Stimulated activated memory B cell treated with anti-CD40 and anti-IgM and Interleukin-4, amounts not matched to agents 10 μg/mL and 1 μg/mL and 100 μg/mL, for 72 hours (primary cell): ENCODE data around the gene PTPRN2.

Experiments used
- ATAC-seq: fragments of 150-1000 bp; cut with Tn5 transposase; 2 replicates; pipeline ENCODE4 v1.10.0; 2021
- H3K27ac Mint-ChIP-seq: one replicate; pipeline ENCODE4 v1.8.0; 2022; ENCODE audit warnings: mild to moderate bottlenecking, mixed read lengths
- H3K27me3 Mint-ChIP-seq: one replicate; pipeline ENCODE4 v1.8.0; 2022; ENCODE audit warnings: mixed read lengths
- H3K36me3 Mint-ChIP-seq: one replicate; pipeline ENCODE4 v1.8.0; 2022; ENCODE audit warnings: mixed read lengths
- H3K4me1 Mint-ChIP-seq: one replicate; pipeline ENCODE4 v1.8.0; 2022; ENCODE audit warnings: mixed read lengths
- H3K4me3 Mint-ChIP-seq: one replicate; pipeline ENCODE4 v1.8.0; 2022; ENCODE audit warnings: mild to moderate bottlenecking, moderate library complexity, mixed read lengths
- H3K9me3 Mint-ChIP-seq: one replicate; pipeline ENCODE4 v1.8.0; 2022; ENCODE audit warnings: mixed read lengths

The PTPRN2 gene

DNA sequence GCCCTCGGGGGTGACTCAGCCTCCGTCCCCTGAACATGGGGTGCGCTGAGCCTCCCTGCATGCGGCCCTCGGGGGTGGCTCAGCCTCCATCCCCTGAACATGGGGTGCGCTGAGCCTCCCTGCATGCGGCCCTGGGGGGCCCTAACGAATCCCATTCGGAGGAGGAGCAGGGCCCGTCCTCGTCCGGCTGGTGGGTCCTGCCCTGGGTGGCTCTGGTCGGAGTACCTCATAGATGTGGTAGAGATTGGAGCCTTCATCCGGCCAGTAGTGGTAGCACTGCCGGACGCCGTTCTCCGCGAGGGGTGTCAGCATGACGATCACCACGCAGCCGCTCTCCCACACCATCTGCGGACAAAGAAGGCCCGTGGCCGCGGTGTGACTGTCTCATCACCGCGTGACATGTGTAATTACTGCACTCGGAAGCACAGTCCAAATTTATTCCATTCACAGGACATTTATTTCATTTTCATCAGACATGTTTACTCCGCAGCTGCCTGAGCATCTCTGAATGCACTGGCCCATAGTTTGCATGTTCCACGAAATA is 1009.8 kb downstream of the PTPRN2 start:
- Mint-ChIP-seq H3K27ac (no peak overlapping the region), H3K36me3 (no peaks in the 10 kb centered on the region), H3K27me3 (no peaks in the 10 kb centered on the region), H3K4me3 (no peak overlapping the region), H3K9me3 (no peaks in the 10 kb centered on the region), H3K4me1 (peaks cover 7% of the 10 kb centered on the region)
- ATAC-seq: peak; percentile 37

DNA sequence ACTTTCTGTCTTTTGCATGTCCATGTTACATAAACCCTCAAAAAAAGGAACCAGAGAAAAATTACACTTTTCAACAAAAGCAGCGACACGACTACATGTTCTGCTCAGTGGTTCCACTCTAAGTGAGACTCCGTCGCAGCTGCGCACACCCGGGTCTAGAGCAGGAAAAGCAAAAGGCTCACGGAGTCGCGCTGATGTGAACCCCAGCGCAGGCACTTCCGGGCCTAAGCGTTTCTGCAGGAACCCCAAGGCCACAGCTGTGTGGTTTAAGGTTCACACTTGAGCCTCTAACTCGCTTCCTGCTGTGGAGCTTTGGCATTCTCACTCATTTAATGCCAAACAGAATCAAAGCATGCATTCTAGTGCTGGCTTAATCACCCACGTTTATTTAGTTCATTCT is 1010.6 kb downstream of the PTPRN2 start:
- H3K4me1 Mint-ChIP-seq: peaks cover 7% of the 10 kb centered on the region
- H3K36me3 Mint-ChIP-seq: no peaks in the 10 kb centered on the region
- ATAC-seq: no peak
- H3K9me3 Mint-ChIP-seq: no peaks in the 10 kb centered on the region
- peak overlapping the region; percentile 75 for H3K27ac Mint-ChIP-seq
- H3K4me3 Mint-ChIP-seq: peak overlapping the region; percentile 75
- H3K27me3 Mint-ChIP-seq: no peaks in the 10 kb centered on the region

DNA sequence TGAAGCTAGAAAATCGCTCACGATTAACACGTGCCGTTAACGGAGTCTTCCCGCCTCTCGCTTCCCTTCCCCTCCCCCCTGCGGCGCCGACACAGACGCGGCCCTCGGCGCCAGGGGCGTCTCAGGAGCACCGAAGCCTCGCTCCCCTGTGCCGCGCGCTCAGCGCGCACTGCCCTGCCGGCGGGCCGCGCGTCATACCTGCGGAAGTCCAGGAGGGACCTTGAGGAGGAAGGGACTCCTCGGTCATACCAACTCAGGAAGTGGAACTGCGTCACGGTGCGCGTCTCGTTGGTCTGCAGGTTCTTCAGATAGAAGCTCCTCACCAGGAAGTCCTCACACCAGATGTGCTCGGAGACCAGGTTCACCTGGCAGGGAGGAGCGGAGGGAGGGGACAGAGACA is 1011.2 kb downstream of the PTPRN2 start:
- peak overlapping the region; percentile 75 for H3K4me3 Mint-ChIP-seq
- no peaks in the 10 kb centered on the region for H3K36me3 Mint-ChIP-seq
- H3K27me3 Mint-ChIP-seq: no peaks in the 10 kb centered on the region
- peak; percentile 67 for ATAC-seq
- peaks cover 7% of the 10 kb centered on the region for H3K4me1 Mint-ChIP-seq
- no peaks in the 10 kb centered on the region for H3K9me3 Mint-ChIP-seq
- peak overlapping the region; percentile 75 for H3K27ac Mint-ChIP-seq

- no peaks in the 10 kb centered on the region for H3K9me3 Mint-ChIP-seq
- H3K36me3 Mint-ChIP-seq: no peaks in the 10 kb centered on the region
- peaks cover 7% of the 10 kb centered on the region for H3K4me1 Mint-ChIP-seq
- H3K27ac Mint-ChIP-seq: no peak overlapping the region
- ATAC-seq: no peak
- no peak overlapping the region for H3K4me3 Mint-ChIP-seq
- no peaks in the 10 kb centered on the region for H3K27me3 Mint-ChIP-seq
Observed at GRCh38 chr7:157575777-157576176, 1011.8 kb downstream of the PTPRN2 start.

DNA sequence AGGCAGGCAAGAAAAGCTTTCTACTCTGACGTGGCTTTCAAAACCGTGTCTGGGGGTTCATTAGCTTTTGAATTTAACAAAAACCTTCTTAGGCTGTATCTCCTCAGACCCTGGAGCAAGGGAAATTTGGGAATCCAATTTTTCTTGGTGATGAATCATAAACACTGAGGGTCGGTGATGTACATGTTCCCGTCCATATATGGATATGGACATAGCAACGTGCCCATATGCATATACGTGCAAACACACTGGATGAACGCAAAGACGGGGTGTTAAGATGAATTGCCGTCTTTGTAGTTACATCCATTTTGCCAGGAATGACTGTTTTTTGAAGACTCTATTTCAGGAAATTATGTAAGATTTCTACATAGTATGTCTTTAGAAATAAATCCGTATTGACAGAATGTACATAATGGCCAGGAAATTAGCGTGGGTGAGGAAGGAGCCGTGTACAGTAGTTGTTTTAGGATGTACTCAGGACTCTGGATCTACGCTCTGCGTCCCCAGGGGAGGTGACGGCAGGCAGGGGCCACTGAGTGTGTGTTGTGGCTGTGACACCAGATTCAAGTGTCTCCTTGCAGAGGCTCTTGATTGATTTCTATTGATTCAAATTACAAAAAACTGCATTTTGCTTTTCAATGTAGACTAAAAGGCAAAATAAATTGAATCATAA is 1012.6 kb downstream of the PTPRN2 start:
- Mint-ChIP-seq H3K27me3 (no peaks in the 10 kb centered on the region), H3K27ac (no peak overlapping the region), H3K4me3 (no peak overlapping the region), H3K9me3 (no peaks in the 10 kb centered on the region), H3K4me1 (peaks cover 7% of the 10 kb centered on the region), H3K36me3 (no peaks in the 10 kb centered on the region)
- ATAC-seq: no peak

DNA sequence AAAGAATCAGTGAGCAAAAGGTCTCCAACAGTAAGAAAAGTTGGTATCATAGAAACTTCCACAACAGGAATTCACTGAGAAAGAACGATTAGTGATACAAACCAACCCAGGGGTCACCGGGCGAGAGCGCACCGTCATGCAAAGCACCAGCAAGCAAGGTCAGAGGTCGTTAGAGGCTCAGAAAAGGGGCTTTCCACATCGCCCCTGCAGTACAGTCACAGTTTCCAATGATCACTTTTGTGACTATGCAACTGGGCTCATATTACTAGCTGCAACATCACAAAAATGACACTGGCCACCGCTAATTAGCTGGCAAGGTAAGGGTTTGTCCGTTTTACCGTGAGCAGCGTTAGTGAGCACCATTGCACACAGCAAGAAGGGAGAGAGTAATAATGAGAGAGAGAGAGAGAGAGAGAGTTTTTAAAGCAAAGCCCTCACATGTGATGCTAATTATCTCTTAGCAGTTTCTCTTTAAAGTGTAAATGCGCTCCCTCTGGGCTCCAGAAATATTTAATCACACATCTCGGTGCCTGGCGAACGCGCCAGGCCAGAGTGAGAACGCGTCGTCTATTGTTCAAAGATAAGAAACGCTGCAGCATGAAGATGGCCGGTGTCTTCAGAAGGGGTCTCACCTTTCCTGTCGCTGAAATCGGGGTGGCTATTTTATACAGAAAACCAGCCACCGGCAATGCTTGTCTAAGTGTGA is 1013.4 kb downstream of the PTPRN2 start:
- Mint-ChIP-seq H3K27me3 (no peaks in the 10 kb centered on the region), H3K27ac (no peak overlapping the region), H3K9me3 (no peaks in the 10 kb centered on the region), H3K4me1 (peaks cover 8% of the 10 kb centered on the region), H3K4me3 (no peak overlapping the region), H3K36me3 (no peaks in the 10 kb centered on the region)
- ATAC-seq: no peak

- H3K27ac Mint-ChIP-seq: no peak overlapping the region
- H3K27me3 Mint-ChIP-seq: no peaks in the 10 kb centered on the region
- no peak for ATAC-seq
- no peaks in the 10 kb centered on the region for H3K36me3 Mint-ChIP-seq
- H3K9me3 Mint-ChIP-seq: no peaks in the 10 kb centered on the region
- peaks cover 19% of the 10 kb centered on the region for H3K4me1 Mint-ChIP-seq
- no peak overlapping the region for H3K4me3 Mint-ChIP-seq
Observed at GRCh38 chr7:157573244-157573643, 1014.4 kb downstream of the PTPRN2 start.

- H3K27ac Mint-ChIP-seq: no peak overlapping the region
- ATAC-seq: no peak
- no peak overlapping the region for H3K4me3 Mint-ChIP-seq
- no peaks in the 10 kb centered on the region for H3K9me3 Mint-ChIP-seq
- H3K27me3 Mint-ChIP-seq: no peaks in the 10 kb centered on the region
- H3K36me3 Mint-ChIP-seq: no peaks in the 10 kb centered on the region
- H3K4me1 Mint-ChIP-seq: peaks cover 25% of the 10 kb centered on the region
Observed at GRCh38 chr7:157572622-157573021, 1015.0 kb downstream of the PTPRN2 start.

DNA sequence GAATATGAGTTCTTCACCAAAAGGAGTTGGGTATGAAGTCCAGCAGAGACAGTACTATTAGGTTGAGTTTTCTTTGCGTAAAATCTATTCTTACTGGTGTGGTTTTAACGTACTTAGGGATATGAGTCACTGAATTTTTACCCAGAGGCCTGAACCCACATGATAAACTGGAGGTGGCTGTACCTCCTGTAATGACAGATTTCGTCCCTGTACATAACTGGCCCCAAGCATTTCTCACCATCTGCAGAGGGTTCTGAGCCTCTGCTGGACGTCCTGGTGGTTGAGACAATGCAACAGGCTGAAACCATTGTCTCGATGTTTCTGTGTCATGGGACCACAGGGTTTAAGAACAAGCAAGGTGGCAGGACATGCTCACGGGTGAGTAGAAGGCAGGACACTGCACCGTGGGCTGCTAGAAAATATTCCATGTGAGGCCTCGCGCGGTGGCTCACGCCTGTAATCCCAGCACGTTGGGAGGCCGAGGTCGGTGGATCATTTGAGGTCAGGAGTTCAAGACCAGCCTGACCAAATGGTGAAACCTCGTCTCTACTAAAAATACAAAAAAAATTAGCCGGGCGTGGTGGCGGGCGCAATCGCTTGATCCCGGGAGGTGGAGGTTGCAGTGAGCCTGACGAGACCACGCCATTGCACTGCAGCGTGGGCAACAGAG is 1017.0 kb downstream of the PTPRN2 start:
- no peaks in the 10 kb centered on the region for H3K27me3 Mint-ChIP-seq
- ATAC-seq: no peak
- H3K36me3 Mint-ChIP-seq: no peaks in the 10 kb centered on the region
- H3K27ac Mint-ChIP-seq: no peak overlapping the region
- no peak overlapping the region for H3K4me3 Mint-ChIP-seq
- H3K4me1 Mint-ChIP-seq: peaks cover 23% of the 10 kb centered on the region
- H3K9me3 Mint-ChIP-seq: no peaks in the 10 kb centered on the region

GRCh38 chr7:157569967-157570366 is 1017.7 kb downstream of the PTPRN2 start:
- Mint-ChIP-seq H3K4me3 (no peak overlapping the region), H3K27ac (no peak overlapping the region), H3K4me1 (peaks cover 23% of the 10 kb centered on the region), H3K27me3 (no peaks in the 10 kb centered on the region), H3K36me3 (peaks cover 1% of the 10 kb centered on the region), H3K9me3 (no peaks in the 10 kb centered on the region)
- ATAC-seq: no peak

DNA sequence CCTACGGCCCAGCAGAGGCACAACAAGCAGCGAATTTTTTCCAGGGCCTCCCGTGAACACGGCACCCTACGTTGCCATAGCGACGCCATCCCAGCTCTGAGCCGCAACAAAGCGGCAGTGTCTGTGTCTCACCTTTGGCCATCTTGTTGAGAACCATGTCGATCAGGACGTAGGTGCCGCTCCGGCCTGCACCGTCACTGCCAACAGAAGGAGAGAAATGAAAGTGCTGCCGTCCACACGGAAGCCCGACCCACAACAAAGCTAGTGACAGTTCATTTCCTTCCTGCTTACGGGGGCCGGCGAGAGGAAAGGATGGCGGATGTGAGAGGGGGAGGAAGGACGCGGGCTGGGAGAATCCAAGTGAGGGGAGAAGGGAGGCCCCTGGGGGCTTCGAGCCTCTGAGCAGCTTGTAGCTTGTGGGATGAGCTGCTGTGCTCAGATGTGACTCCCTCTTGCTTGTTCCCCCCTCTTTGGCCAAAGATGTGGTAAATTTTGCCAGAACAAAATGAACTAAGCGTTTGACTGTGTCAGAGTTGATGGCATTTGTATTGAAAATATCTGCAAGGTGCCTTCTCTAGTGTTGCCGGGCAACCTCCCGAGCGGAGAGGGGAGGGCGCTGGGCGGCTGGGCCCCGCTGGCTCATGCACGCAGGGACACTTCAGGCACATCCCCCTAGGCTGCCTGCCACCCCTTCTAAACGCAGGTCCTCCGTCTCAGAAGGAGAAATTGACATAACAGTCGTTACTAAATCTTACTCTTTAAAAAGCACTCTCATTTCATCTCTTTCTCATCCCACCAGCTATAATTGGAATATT is 1018.6 kb downstream of the PTPRN2 start:
- Mint-ChIP-seq H3K27ac (peak overlapping the region; percentile 85), H3K36me3 (peaks cover 6% of the 10 kb centered on the region), H3K4me1 (peaks cover 23% of the 10 kb centered on the region), H3K9me3 (no peaks in the 10 kb centered on the region), H3K27me3 (no peaks in the 10 kb centered on the region), H3K4me3 (peak overlapping the region; percentile 85)
- peak; percentile 86 for ATAC-seq

- H3K4me1 Mint-ChIP-seq: peaks cover 23% of the 10 kb centered on the region
- no peaks in the 10 kb centered on the region for H3K9me3 Mint-ChIP-seq
- peaks cover 6% of the 10 kb centered on the region for H3K36me3 Mint-ChIP-seq
- peak overlapping the region; percentile 85 for H3K27ac Mint-ChIP-seq
- H3K27me3 Mint-ChIP-seq: no peaks in the 10 kb centered on the region
- no peak for ATAC-seq
- H3K4me3 Mint-ChIP-seq: peak overlapping the region; percentile 85
Observed at GRCh38 chr7:157568106-157568769, 1019.4 kb downstream of the PTPRN2 start.

DNA sequence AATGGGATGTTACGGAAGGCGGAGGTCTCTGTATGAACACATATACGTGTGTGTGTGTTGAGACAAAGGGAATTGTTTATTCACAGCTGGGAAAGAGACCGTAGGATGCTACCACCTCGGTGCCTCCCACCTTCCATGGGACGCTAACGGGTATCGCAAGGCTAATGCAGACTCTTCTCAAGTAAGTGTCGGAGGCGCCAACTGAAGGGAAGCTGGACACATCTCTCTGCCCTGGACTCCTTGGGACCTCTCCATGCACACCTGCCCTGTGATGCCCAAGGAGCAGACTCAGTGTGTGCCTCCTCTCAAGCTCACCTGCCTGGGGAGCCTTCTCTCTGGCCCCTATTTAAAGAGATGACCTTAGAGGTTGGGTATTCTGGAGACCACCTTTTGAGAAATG is 1020.0 kb downstream of the PTPRN2 start:
- Mint-ChIP-seq H3K27ac (peak overlapping the region; percentile 85), H3K4me1 (peaks cover 23% of the 10 kb centered on the region), H3K36me3 (peaks cover 6% of the 10 kb centered on the region), H3K27me3 (no peaks in the 10 kb centered on the region), H3K4me3 (no peak overlapping the region), H3K9me3 (no peaks in the 10 kb centered on the region)
- ATAC-seq: no peak

DNA sequence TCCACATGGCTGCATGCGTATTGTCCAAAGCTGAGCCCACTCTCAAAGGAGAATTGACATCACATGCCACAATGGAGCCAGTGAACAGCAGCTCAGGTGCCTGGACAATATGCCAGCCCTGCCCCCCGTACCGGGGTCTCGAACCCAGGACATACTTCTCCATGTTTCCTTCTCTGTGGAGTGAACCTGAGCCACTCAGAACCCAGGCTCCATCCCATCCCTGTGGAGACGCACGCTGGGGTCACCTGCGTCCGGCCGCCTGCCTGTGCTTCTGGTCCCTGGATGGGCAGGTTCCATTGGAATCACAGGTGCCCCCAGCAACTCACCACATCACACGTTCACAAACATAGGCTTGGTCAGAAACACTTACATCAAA is 1021.0 kb downstream of the PTPRN2 start:
- Mint-ChIP-seq H3K4me3 (no peak overlapping the region), H3K27ac (no peak overlapping the region)

More for the DNA sequence above, 1021.0 kb downstream of the PTPRN2 start:
- ATAC-seq: no peak
- H3K4me1 Mint-ChIP-seq: peaks cover 23% of the 10 kb centered on the region
- H3K36me3 Mint-ChIP-seq: peaks cover 6% of the 10 kb centered on the region
- H3K9me3 Mint-ChIP-seq: no peaks in the 10 kb centered on the region
- H3K27me3 Mint-ChIP-seq: no peaks in the 10 kb centered on the region
